ENCODE measurements around the gene TECPR1.

Gene TECPR1

DNA sequence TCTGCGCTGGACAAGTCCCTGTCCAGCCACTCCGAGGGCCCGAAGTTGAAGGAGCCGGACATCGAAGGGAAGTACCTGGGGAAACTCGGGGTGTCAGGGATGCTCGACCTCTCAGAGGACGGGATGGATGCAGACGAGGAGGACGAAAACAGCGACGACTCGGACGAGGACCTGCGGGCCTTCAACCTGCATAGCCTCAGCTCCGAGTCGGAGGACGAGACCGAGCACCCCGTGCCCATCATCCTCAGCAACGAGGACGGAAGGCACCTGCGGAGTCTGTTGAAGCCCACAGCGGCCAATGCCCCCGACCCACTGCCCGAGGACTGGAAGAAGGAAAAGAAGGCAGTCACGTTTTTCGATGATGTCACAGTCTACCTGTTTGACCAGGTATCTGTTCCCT is 57.8 kb downstream of the TECPR1 start:
- Histone ChIP-seq H3K4me1 (ENCODE audit: control insufficient read depth, insufficient read depth, low read length) (no peaks in the 10 kb centered on the region), H3K4me3 (ENCODE audit: low read length) (no peak overlapping the region), H3K36me3 (ENCODE audit: control insufficient read depth, insufficient read depth, low read length) (peaks cover 18% of the 10 kb centered on the region), H3K27ac (ENCODE audit: low read depth, low read length) (no peak overlapping the region), H3K27me3 (ENCODE audit: control insufficient read depth, insufficient read depth, low read length) (no peaks in the 10 kb centered on the region), H3K9ac (ENCODE audit: low read length) (no peak overlapping the region)

DNA sequence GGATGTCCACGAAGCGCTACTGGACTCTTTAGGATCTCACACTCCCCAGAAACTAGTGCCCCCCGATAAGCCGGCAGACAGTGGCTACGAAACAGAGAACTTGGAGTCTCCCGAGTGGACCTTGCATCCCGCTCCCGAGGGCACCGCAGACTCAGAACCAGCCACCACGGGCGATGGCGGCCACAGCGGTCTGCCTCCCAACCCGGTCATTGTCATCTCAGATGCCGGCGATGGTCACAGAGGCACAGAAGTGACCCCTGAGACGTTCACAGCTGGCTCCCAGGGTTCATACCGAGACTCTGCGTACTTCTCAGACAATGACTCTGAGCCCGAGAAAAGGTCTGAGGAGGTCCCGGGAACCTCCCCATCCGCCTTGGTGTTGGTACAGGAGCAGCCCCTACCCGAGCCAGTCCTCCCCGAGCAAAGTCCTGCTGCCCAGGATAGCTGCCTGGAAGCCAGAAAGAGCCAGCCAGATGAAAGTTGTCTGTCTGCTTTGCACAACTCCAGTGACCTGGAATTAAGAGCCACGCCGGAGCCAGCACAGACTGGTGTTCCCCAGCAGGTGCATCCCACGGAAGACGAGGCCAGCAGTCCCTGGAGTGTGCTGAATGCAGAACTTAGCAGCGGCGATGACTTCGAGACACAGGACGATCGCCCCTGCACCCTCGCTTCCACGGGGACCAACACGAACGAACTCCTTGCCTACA is 58.4 kb downstream of the TECPR1 start:
- Histone ChIP-seq H3K36me3 (ENCODE audit: control insufficient read depth, insufficient read depth, low read length) (peaks cover 18% of the 10 kb centered on the region), H3K4me1 (ENCODE audit: control insufficient read depth, insufficient read depth, low read length) (no peaks in the 10 kb centered on the region), H3K4me3 (ENCODE audit: low read length) (no peak overlapping the region), H3K27me3 (ENCODE audit: control insufficient read depth, insufficient read depth, low read length) (no peaks in the 10 kb centered on the region), H3K9ac (ENCODE audit: low read length) (no peak overlapping the region), H3K27ac (ENCODE audit: low read depth, low read length) (no peak overlapping the region)

DNA sequence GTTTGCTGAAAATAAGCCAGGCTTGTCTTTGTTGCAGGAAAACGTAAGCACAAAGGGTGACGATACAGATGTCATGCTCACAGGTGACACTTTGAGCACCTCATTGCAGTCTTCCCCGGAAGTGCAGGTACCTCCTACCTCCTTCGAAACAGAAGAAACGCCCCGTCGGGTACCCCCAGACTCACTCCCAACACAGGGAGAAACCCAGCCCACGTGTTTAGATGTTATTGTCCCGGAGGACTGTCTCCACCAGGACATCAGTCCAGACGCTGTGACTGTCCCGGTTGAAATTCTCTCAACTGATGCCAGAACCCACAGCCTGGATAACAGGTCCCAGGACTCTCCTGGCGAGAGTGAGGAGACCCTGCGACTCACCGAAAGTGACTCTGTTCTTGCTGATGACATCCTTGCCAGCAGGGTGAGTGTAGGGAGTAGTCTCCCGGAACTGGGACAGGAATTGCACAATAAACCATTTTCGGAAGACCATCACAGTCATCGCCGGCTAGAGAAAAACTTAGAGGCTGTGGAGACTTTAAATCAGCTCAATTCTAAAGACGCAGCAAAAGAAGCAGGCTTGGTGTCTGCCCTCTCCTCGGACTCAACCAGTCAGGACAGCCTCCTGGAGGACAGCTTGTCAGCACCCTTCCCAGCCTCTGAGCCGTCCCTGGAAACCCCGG is 59.1 kb downstream of the TECPR1 start:
- Histone ChIP-seq H3K27me3 (ENCODE audit: control insufficient read depth, insufficient read depth, low read length) (no peaks in the 10 kb centered on the region), H3K4me3 (ENCODE audit: low read length) (no peak overlapping the region), H3K9ac (ENCODE audit: low read length) (no peak overlapping the region), H3K4me1 (ENCODE audit: control insufficient read depth, insufficient read depth, low read length) (no peaks in the 10 kb centered on the region), H3K27ac (ENCODE audit: low read depth, low read length) (no peak overlapping the region), H3K36me3 (ENCODE audit: control insufficient read depth, insufficient read depth, low read length) (peaks cover 18% of the 10 kb centered on the region)

DNA sequence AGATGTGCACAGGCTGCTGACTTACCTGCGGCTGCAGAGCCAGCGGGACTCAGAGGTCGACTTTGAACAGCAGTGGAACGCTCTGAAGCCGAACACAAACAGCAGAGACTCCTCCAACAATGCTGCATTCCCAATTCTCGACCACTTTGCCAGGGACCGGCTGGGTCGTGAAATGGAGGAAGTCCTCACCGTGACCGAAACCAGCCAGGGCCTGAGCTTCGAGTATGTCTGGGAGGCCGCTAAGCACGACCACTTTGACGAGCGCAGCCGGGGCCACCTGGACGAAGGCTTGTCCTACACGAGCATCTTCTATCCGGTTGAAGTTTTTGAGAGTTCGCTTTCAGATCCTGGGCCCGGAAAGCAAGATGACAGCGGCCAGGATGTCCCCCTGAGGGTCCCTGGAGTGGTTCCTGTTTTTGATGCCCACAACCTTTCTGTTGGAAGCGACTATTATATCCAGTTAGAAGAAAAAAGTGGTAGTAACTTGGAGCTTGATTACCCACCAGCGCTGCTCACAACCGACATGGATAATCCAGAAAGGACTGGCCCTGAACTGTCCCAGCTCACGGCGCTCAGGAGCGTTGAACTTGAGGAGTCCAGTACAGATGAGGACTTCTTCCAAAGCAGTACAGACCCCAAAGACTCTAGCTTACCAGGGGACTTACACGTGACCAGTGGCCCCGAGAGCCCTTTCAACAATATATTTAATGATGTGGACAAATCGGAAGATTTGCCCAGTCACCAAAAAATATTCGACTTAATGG is 60.2 kb downstream of the TECPR1 start:
- no peak overlapping the region for H3K4me3 ChIP-seq (ENCODE audit: low read length)
- H3K36me3 ChIP-seq (ENCODE audit: control insufficient read depth, insufficient read depth, low read length): peaks cover 18% of the 10 kb centered on the region
- no peaks in the 10 kb centered on the region for H3K4me1 ChIP-seq (ENCODE audit: control insufficient read depth, insufficient read depth, low read length)
- no peaks in the 10 kb centered on the region for H3K27me3 ChIP-seq (ENCODE audit: control insufficient read depth, insufficient read depth, low read length)
- H3K27ac ChIP-seq (ENCODE audit: low read depth, low read length): no peak overlapping the region
- no peak overlapping the region for H3K9ac ChIP-seq (ENCODE audit: low read length)

DNA sequence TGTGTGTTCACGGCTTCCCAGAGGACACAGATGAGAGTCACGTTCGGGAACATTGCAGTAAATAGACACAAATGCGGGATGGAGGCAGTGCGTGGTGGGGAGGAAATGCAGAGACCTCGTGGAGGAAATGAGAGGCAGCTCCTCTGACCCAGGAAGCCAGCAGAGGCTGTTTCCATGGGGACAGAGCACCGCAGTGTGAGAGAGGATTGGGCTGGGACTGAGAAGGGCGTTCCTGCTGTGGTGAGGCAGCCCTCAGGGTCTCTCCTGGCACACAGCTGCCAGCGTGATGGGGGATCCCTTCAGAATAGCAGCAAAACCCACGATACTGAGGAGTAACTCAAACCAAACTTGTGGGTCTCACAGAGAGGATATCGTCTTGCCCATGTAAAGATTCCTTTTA is 62.5 kb downstream of the TECPR1 start:
- no peak overlapping the region for H3K4me3 ChIP-seq (ENCODE audit: low read length)
- H3K4me1 ChIP-seq (ENCODE audit: control insufficient read depth, insufficient read depth, low read length): no peaks in the 10 kb centered on the region
- H3K36me3 ChIP-seq (ENCODE audit: control insufficient read depth, insufficient read depth, low read length): peaks cover 15% of the 10 kb centered on the region
- H3K9ac ChIP-seq (ENCODE audit: low read length): no peak overlapping the region
- H3K27ac ChIP-seq (ENCODE audit: low read depth, low read length): no peak overlapping the region
- no peaks in the 10 kb centered on the region for H3K27me3 ChIP-seq (ENCODE audit: control insufficient read depth, insufficient read depth, low read length)

DNA sequence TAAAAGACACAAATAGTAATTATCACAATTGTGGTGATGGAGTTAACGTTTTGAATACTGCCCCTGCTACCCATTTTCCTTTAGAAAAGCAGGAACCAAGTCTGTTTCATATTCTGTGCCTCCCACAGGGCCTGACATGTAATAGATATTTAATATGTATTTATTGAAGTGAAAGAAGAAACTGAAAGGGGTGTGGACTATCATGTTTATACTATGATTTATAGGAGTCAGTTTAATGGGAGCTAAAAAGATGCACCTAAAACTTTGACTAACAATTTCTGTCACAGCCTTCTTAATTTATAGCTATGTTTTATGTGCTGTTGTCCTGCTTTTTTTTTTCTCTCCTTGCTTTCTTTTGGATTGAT is 64.9 kb downstream of the TECPR1 start:
- no peaks in the 10 kb centered on the region for H3K4me1 ChIP-seq (ENCODE audit: control insufficient read depth, insufficient read depth, low read length)
- no peaks in the 10 kb centered on the region for H3K27me3 ChIP-seq (ENCODE audit: control insufficient read depth, insufficient read depth, low read length)
- peak overlapping the region; percentile 25 for H3K27ac ChIP-seq (ENCODE audit: low read depth, low read length)
- H3K36me3 ChIP-seq (ENCODE audit: control insufficient read depth, insufficient read depth, low read length): peaks cover 8% of the 10 kb centered on the region
- no peak overlapping the region for H3K9ac ChIP-seq (ENCODE audit: low read length)
- no peak overlapping the region for H3K4me3 ChIP-seq (ENCODE audit: low read length)

DNA sequence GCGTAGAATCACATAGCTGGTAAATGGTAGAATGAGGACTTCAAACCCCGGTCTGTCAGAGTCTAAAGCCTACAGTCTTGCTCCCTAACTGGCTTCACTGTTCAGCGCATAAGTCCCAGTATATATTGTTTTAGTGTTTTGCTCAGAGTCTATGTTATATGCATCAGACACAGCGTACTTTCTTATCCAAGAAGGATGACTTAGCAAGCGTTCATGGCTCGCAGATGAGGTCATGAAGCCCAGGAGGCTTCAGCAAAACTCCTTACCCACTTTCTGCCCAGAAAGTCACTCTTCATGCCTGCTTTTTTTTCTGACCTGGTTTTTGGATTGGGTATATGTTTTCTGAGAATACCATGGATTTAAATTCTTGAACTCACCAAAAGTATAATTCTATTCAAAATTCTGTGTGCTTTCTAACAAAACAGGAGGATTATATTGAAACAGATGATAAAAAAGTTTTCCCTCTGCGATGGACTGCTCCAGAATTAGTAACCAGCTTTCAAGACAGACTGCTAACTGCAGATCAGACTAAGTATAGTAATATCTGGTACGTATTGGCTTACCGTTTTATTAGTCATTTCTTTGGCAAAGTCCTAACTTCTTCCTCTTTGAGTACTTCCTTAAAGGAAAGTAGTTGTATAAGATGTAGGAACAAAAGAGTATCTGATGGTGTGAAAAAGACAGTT is 65.4 kb downstream of the TECPR1 start:
- no peak overlapping the region for H3K9ac ChIP-seq (ENCODE audit: low read length)
- H3K27ac ChIP-seq (ENCODE audit: low read depth, low read length): peak overlapping the region; percentile 25
- no peaks in the 10 kb centered on the region for H3K27me3 ChIP-seq (ENCODE audit: control insufficient read depth, insufficient read depth, low read length)
- H3K36me3 ChIP-seq (ENCODE audit: control insufficient read depth, insufficient read depth, low read length): peaks cover 5% of the 10 kb centered on the region
- no peaks in the 10 kb centered on the region for H3K4me1 ChIP-seq (ENCODE audit: control insufficient read depth, insufficient read depth, low read length)
- H3K4me3 ChIP-seq (ENCODE audit: low read length): no peak overlapping the region

DNA sequence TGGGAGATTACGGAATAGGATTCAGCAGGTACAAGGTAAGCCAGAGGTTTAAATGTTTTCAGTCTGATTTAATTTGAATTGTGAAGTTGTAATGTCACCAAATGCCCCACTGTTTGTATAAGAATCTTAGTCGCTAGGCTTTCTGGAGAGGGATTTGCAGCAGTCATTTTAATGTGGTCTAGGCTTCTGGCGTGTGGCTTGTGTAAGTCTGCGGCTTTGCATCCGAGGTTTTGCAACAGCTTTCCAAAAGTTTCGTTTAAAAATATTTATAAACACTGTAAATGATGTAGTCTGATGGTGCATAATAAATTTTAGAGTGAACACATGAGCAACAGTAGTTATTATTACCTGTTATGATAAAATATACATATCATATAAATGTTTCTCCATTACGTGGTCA is 66.9 kb downstream of the TECPR1 start:
- H3K27ac ChIP-seq (ENCODE audit: low read depth, low read length): no peak overlapping the region
- H3K9ac ChIP-seq (ENCODE audit: low read length): no peak overlapping the region
- no peaks in the 10 kb centered on the region for H3K4me1 ChIP-seq (ENCODE audit: control insufficient read depth, insufficient read depth, low read length)
- no peak overlapping the region for H3K4me3 ChIP-seq (ENCODE audit: low read length)
- no peaks in the 10 kb centered on the region for H3K27me3 ChIP-seq (ENCODE audit: control insufficient read depth, insufficient read depth, low read length)
- peaks cover 5% of the 10 kb centered on the region for H3K36me3 ChIP-seq (ENCODE audit: control insufficient read depth, insufficient read depth, low read length)

DNA sequence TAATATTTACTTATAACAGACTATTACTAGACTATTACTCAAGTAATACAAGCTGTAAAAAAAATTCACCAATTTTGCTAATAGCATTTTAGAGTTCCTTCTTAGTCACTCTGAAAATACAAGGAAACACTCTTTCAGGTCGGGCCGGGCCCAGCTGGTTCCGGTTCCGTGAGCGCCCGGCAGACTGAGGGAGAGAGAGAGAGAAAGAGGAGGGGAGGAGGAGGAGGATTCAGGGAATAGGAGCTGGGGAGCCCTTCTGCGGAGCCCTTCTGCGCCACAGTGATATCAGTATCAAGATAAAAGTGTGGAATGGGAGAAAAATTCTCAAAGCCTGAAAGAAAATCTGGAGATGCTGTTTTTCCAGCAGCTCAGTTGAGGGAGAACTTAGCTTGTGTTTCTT is 71.3 kb downstream of the TECPR1 start:
- H3K4me1 ChIP-seq (ENCODE audit: control insufficient read depth, insufficient read depth, low read length): no peaks in the 10 kb centered on the region
- H3K27ac ChIP-seq (ENCODE audit: low read depth, low read length): no peak overlapping the region
- no peaks in the 10 kb centered on the region for H3K27me3 ChIP-seq (ENCODE audit: control insufficient read depth, insufficient read depth, low read length)
- H3K9ac ChIP-seq (ENCODE audit: low read length): no peak overlapping the region
- H3K4me3 ChIP-seq (ENCODE audit: low read length): no peak overlapping the region
- peaks cover 3% of the 10 kb centered on the region for H3K36me3 ChIP-seq (ENCODE audit: control insufficient read depth, insufficient read depth, low read length)

DNA sequence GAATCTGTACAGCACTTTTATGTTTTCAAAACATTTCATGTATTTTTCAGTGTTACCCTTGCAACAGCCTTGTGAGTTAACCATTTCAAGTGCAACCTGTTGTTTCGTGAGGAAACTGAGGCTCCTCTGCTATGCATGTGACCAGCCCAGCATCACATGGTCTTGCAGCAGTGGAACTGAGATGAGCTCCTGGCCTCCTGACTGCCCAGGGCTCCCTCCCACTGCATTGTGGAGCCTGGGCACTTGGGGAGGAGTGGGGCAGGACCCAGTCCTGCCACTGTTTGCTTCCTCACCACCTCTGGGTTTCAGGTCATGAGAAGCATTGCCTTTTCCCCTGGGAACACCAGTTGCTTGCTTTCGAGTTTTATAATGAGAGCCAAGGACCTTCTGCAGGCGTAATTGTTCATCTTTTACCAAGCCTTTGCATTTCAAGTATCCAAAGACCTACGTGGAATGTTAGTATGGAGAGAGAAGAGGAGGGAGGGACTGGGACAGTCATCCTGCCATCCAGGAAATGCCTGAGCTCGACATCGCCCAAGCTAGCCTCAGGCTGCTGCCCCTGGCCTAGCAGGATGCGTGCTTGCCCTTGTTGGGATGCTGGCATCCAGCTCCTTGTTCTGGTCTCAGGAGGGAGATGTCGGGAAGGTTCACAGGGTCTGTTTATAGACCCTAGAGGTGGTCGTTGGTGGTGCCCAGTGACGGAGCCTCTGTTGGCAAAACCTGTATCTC is 73.1 kb downstream of the TECPR1 start:
- H3K27ac ChIP-seq (ENCODE audit: low read depth, low read length): no peak overlapping the region
- no peak overlapping the region for H3K9ac ChIP-seq (ENCODE audit: low read length)
- no peak overlapping the region for H3K4me3 ChIP-seq (ENCODE audit: low read length)
- peaks cover 3% of the 10 kb centered on the region for H3K36me3 ChIP-seq (ENCODE audit: control insufficient read depth, insufficient read depth, low read length)
- H3K27me3 ChIP-seq (ENCODE audit: control insufficient read depth, insufficient read depth, low read length): no peaks in the 10 kb centered on the region
- H3K4me1 ChIP-seq (ENCODE audit: control insufficient read depth, insufficient read depth, low read length): no peaks in the 10 kb centered on the region

DNA sequence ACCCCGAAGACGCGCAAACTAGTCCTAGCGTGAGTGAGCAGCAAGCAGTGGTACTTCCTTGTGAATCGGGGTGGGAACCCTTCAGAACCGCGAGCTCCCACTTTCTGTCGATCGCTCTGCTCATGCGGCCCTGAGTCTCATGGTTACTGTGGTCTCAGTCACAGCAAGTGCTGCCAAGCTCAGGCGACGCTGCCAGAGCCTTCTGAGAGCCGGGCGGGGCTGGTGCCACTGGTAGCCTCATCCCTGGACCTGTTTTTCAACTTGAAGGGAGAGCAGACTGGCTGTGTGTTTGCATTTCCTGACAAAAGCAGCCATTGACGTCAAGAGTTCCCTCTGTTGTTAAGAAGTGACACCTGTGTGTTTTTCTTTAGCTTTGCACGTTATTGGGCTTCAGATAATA is 73.7 kb downstream of the TECPR1 start:
- H3K27me3 ChIP-seq (ENCODE audit: control insufficient read depth, insufficient read depth, low read length): no peaks in the 10 kb centered on the region
- H3K36me3 ChIP-seq (ENCODE audit: control insufficient read depth, insufficient read depth, low read length): peaks cover 3% of the 10 kb centered on the region
- H3K9ac ChIP-seq (ENCODE audit: low read length): no peak overlapping the region
- no peak overlapping the region for H3K4me3 ChIP-seq (ENCODE audit: low read length)
- H3K27ac ChIP-seq (ENCODE audit: low read depth, low read length): no peak overlapping the region
- no peaks in the 10 kb centered on the region for H3K4me1 ChIP-seq (ENCODE audit: control insufficient read depth, insufficient read depth, low read length)

DNA sequence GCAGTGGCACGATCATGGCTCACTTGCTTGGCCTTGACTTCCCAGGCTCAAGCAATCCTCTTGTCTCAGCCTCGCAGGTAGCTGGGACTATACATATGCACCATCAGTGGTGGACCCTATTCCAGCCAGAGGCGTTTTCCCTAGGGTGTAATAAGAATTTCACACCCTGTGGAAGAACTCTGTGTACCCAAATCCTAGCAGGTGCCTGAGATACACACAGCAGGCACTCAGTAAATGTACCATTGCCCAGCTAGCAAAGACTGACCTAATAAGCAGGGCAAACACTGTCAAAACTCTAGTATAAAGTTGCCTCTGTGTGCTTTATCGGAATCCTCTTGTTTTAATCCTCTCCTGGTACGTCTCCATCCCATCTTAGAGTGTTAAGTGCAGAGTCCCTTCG is 74.5 kb downstream of the TECPR1 start:
- Histone ChIP-seq H3K27ac (ENCODE audit: low read depth, low read length) (no peak overlapping the region), H3K4me3 (ENCODE audit: low read length) (no peak overlapping the region), H3K9ac (ENCODE audit: low read length) (no peak overlapping the region), H3K4me1 (ENCODE audit: control insufficient read depth, insufficient read depth, low read length) (no peaks in the 10 kb centered on the region), H3K36me3 (ENCODE audit: control insufficient read depth, insufficient read depth, low read length) (peaks cover 3% of the 10 kb centered on the region), H3K27me3 (ENCODE audit: control insufficient read depth, insufficient read depth, low read length) (no peaks in the 10 kb centered on the region)
